Measurements from ENCODE around the gene TAX1BP3. TPM values are rescaled to one million over a fixed set of nuclear protein-coding genes. Genes with fewer than 3 reads are reported as not detected.

TAX1BP3 gene
- polyA plus RNA-seq, 4 donors, result 97.5 to 110 (median 104) TPM

GRCh38 chr17:3660311-3660891, 8.0 kb downstream of the TAX1BP3 start:
- DNase-seq (ENCODE audit: low read depth in 4 of 4, low spot score in 3 of 4), result no peak

- DNase-seq (ENCODE audit: low read depth in 4 of 4, low spot score in 3 of 4), result no peak
Observed at GRCh38 chr17:3659541-3660111, 8.8 kb downstream of the TAX1BP3 start.

DNA sequence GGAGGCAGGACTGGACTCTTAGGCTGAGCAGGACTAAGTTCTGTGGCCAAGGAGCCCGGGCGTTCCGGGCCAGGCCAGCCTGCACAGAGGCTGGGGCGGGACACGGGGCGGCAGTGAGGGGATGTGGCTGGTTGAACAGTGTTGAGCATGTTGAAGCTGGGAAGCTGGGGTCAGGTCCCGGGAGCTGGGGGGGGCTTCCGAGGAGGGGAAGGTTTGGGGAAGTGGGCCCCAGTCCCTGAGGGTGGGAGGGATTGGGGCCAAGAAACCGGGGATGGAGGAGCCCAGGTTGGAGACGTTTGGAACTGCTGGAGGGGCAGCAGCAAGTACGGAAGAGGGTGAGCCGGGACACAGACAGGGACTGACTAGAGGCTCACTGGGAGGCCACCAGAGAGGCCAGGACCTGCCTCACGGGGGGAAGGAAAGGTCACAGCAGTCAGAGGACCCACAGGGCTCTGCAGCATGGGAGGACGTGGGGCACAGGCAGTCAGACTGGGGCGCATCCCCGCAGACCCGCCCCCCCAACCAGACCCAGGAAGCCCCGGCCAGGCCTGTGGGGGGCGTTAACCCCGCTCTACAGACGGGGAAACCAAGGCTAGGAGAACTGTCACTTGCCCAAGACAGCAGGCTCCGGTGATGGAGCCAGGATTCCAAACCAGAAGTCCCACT, 9.5 kb downstream of the TAX1BP3 start:
- no peak for DNase-seq (ENCODE audit: low read depth in 4 of 4, low spot score in 3 of 4)

- no peak for DNase-seq (ENCODE audit: low read depth in 4 of 4, low spot score in 3 of 4)
Observed at GRCh38 chr17:3657874-3658783, 10.2 kb downstream of the TAX1BP3 start.

DNA sequence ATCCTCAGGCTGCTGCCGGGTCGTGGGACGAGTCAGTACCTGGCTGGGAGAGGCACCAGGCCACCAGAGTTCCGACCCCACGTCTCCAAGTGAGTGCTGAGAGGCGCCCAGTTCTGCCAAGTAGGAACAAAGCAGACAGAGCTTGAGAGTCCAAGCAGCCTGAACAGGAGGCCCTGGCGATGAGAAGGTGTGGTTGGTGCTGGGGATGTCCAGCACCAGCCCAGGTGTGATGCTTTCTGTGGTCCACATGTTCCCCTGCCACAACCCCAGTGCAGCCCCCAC, 10.8 kb downstream of the TAX1BP3 start:
- DNase-seq (ENCODE audit: low read depth in 4 of 4, low spot score in 3 of 4), result no peak

DNA sequence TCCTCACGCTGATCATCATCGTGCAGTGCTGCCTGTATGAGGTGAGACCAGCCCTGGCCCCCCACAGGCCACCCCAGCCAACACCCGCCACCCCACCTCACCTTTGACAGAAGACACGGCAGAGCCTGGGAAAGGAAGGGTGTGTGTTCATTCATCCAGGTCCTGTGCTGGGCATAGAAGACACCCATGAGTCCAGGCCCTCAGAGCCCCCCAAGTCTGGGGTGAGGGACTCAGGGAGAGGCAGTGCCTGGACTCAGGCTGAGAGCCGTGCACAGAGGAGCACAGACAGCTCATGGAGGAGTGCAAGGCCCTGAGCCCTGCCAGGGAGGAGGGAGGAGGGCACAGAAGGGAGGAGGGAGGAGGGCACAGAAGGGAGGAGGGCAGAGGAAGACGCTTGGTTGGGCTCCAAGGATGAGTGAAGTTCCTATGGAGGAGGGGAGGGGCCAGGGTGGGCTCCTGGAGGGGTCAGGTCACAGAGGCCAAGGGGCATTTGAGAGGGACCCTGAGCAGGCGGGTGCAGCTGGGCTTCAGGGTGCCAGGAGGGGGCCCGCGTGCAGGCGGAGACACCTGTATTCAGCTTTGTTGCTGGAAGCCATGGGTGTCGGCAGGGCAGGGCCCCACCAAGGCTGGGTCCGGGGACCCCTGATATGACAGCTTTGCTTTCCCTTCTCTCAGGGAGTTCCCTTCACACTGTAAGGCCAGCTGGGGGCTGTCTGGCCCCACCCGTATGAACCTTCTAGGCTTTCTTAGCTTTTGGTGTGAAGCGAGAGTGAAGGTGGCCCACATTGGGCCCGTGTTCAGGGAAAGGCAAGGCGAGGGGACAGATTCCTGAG, 11.4 kb downstream of the TAX1BP3 start:
- no peak for DNase-seq (ENCODE audit: low read depth in 4 of 4, low spot score in 3 of 4)

GRCh38 chr17:3656353-3656752, 12.0 kb downstream of the TAX1BP3 start:
- DNase-seq (ENCODE audit: low read depth in 4 of 4, low spot score in 3 of 4), result no peak

GRCh38 chr17:3655766-3656165, 12.6 kb downstream of the TAX1BP3 start:
- no peak for DNase-seq (ENCODE audit: low read depth in 4 of 4, low spot score in 3 of 4)

DNA sequence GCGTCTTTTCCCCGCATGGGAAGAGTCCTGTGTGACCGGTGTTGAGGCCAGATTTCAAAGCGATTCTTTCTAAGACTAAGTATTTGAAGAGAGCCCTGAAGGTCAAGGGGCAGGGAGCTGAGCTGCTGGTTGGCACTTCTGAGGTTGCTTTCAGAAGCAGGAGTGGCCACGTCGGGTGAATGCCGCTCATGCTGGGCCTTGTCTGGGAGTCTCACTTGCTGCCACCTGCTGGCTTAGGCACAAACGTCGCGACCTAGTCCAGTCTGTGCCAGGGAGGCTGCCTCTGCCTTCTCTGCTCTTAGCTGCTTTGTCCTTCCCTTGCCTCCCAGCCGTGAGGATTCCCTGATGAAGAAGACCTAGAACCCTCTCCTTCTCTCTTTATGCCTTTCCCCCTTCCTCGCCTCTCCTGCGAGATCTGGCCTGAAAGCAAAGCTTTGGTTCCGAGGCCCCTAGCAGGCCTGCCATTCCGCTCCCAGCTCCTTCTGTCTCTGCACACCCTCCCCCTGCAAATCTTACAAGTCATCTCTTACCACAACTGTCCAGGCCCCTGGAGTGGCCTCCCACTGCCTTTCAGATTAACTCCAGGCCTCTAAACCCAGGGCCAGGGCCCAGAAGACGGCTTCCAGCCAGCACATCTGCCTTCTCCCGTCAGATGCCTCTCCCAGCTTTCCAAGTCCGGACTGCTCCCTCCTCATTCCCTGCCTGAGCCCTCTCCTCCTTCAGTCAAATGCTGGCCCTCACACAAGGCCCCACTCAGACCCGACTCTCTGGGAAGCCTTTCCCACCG, 20.4 kb downstream of the TAX1BP3 start:
- no peak for DNase-seq (ENCODE audit: low read depth in 4 of 4, low spot score in 3 of 4)

GRCh38 chr17:3647251-3647650, 21.1 kb downstream of the TAX1BP3 start:
- no peak for DNase-seq (ENCODE audit: low read depth in 4 of 4, low spot score in 3 of 4)

- DNase-seq (ENCODE audit: low read depth in 4 of 4, low spot score in 3 of 4), result no peak
Observed at GRCh38 chr17:3645310-3645709, 23.1 kb downstream of the TAX1BP3 start.

DNA sequence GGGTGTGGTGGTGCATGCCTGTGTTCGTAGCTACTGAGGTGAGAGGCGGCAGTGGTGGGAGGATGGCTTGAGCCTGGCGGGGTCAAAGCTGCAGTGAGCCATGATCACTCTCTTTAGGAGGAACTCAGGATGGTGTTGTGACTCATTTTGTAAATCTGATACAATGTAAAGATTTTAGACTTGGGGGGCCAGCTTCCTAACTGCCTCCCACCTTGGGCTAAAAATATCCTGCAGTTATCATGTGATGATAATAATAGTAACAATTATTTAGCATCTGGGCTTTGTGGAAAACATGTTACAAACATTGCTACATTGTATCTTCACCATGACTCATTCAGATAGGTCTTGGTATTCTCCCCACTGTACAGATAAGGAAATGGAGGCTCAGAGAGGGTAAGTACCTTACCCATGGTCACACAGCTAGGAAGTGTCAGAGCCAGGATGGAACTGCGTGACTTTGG, 24.5 kb downstream of the TAX1BP3 start:
- no peak for DNase-seq (ENCODE audit: low read depth in 4 of 4, low spot score in 3 of 4)

GRCh38 chr17:3641717-3642486, 26.5 kb downstream of the TAX1BP3 start:
- no peak for DNase-seq (ENCODE audit: low read depth in 4 of 4, low spot score in 3 of 4)

- DNase-seq (ENCODE audit: low read depth in 4 of 4, low spot score in 3 of 4), result no peak
Observed at GRCh38 chr17:3641014-3641413, 27.4 kb downstream of the TAX1BP3 start.

DNA sequence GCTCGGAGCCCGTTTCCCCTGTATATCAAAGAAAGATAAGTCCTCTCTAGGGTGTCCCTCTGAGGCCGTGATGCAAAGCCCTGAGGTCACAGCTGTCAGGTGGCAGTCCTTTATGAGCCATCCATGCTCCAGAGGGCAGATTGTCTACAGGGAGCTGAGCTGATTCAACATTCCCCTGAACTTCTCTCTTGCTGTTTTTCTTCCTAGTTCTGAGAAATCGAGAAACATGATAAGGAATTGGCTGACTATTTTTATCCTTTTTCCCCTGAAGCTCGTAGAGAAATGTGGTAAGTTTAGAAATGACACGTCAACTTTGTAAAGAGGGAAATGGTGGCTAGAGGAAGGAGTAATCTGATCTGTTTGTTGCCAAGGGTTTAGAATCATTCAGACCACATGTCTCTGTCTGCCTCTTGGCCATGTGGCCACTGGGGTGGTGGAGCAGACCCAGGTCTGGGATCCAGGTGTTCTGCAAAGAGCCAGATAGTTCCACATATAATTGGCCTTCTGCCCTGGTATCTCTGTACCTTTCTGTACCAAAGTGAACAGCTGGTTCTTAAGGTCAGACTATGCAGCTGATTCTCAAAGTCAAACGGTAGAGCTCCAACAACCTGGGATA, 28.3 kb downstream of the TAX1BP3 start:
- DNase-seq (ENCODE audit: low read depth in 4 of 4, low spot score in 3 of 4), result no peak

DNA sequence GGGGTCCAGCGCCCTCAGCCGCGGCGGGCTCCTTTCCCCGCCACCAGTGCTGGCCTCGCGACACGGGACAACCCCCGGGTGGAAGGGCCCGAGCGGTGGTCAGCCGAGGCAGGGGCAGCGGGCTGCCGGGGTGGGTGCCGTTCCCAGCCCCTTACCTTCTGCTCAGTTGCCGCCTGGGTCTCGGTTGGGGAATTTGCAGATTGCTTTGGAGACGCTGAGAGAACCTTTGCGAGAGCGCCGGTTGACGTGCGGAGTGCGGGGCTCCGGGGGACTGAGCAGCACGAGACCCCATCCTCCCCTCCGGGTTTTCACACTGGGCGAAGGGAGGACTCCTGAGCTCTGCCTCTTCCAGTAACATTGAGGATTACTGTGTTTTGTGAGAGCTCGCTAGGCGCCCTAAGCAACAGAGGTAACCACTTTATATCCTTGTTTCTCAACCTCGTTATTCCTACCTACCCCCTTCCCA, 31.4 kb downstream of the TAX1BP3 start:
- DNase-seq (ENCODE audit: low read depth in 4 of 4, low spot score in 3 of 4), result no peak

GRCh38 chr17:3636154-3636907, 32.0 kb downstream of the TAX1BP3 start, which contains the start of the genes CTNS and SHPK:
Gene CTNS, plus strand, starts transcription at chr17:3636760. Its CDS starts 3,447 bp downstream, at chr17:3640207.
Gene SHPK, minus strand, starts transcription at chr17:3636250. Its CDS starts 31 bp downstream, at chr17:3636219.
- peak; percentile 91 to 94 (median 92) for DNase-seq (ENCODE audit: low read depth in 4 of 4, low spot score in 3 of 4)
